ENCODE results near the gene POMT1.

Gene POMT1

DNA sequence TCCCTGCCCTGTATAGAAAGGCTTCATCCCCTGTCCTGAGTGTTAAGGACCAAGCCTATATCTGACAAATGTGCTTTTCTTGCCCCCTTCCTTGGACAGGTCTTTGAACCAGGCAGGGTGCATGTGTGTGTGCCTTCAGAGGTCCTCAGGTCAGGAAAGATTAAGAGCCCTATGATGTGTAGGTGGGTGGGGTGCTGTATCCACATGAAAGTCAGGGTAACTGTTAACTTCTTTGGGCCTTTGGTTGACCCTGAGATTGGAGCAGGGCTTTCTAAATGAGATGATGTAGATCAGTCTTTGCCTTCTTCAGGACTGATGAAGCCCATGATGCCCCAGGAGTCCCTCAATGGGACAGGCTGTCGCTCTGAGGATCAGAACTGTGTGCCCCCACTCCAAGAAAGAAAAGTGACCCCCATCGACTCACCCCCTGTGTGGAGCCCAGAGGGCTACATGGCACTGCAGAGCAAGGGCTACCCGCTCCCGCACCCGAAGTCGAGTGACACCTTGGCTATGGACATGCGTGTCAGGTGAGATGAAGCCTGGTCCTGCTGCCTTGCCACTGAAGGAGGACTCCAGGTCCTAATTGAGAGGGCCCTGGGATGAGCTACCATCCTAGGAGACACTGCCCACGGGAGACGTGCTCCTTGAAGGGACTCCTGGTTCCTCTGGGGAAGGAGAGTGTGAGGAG is 29.4 kb upstream of the POMT1 start:
- Mint-ChIP-seq H3K4me3 (no peak overlapping the region), H3K4me1 (ENCODE audit: low read depth) (no peaks in the 10 kb centered on the region), H3K27ac (no peak overlapping the region), H3K27me3 (no peaks in the 10 kb centered on the region), H3K9me3 (no peaks in the 10 kb centered on the region), H3K36me3 (ENCODE audit: low read depth) (peaks cover 62% of the 10 kb centered on the region)

DNA sequence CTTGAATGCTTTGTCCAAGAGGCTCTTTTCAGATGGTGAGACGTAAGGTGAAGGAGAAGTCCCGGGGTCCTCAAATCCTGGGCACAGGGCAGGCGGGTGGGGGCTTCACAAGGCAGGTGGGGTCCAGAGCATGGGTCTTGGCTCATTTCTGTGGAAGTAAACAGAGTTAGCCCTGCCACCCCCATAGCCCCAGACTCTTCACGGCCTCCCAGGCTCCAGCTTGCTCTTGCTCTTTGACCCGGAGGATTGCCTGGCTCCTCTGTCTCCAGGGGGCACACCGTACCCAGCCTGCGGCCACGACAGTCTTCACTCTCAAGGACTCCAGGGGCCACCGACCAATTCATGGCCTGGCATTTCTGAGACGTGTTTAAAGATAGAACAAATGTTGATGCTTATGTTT is 28.8 kb upstream of the POMT1 start:
- Mint-ChIP-seq H3K27me3 (no peaks in the 10 kb centered on the region), H3K36me3 (ENCODE audit: low read depth) (peaks cover 62% of the 10 kb centered on the region), H3K4me1 (ENCODE audit: low read depth) (no peaks in the 10 kb centered on the region), H3K9me3 (no peaks in the 10 kb centered on the region), H3K4me3 (no peak overlapping the region), H3K27ac (no peak overlapping the region)

DNA sequence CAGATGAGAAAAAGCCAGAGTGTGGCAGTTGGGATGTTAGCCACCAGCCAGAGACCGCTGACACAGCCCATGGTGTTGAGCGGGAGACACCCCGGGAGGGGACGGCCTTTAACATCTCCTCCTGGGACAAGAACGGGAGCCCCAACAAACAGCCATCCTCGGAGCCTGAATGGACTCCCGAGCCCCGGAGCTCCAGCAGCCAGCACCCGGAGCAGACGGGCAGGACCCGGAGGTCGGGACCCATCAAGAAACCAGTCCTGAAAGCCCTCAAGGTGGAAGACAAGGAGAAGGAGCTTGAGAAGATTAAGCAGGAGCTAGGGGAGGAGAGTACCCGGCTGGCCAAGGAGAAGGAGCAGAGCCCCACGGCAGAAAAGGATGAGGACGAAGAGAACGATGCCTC is 28.0 kb upstream of the POMT1 start:
- H3K4me3 Mint-ChIP-seq = no peak overlapping the region
- peak overlapping the region; percentile 21 for H3K27ac Mint-ChIP-seq
- H3K9me3 Mint-ChIP-seq = no peaks in the 10 kb centered on the region
- H3K27me3 Mint-ChIP-seq = no peaks in the 10 kb centered on the region
- no peaks in the 10 kb centered on the region for H3K4me1 Mint-ChIP-seq (ENCODE audit: low read depth)
- H3K36me3 Mint-ChIP-seq (ENCODE audit: low read depth) = peaks cover 63% of the 10 kb centered on the region

DNA sequence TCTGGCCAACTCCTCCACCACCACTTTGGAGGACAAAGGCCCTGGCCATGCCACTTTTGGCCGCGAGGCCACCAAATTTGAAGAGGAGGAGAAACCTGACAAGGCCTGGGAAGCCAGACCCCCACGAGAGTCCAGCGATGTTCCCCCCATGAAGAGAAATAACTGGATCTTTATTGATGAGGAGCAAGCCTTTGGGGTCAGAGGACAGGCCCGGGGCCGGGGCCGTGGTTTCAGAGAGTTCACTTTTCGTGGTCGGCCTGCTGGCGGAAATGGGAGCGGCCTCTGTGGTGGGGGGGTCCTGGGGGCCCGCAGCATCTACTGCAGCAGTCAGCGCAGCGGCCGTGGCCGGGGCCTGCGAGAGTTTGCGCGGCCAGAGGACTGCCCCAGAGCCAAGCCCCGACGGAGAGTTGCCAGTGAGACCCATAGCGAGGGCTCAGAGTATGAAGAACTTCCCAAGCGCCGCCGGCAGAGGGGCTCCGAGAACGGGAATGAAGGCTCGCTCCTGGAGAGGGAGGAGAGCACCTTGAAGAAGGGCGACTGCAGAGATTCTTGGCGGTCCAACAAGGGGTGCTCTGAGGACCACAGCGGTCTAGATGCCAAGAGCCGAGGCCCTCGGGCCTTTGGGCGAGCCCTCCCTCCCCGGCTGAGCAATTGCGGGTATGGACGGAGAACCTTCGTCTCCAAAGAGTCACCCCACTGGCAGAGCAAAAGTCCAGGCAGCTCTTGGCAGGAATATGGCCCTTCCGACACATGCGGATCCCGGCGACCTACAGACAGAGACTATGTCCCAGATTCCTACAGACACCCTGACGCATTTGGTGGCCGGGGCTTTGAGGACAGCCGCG is 27.4 kb upstream of the POMT1 start:
- Mint-ChIP-seq H3K36me3 (ENCODE audit: low read depth) (peaks cover 60% of the 10 kb centered on the region), H3K4me1 (ENCODE audit: low read depth) (no peaks in the 10 kb centered on the region), H3K9me3 (no peaks in the 10 kb centered on the region), H3K27ac (peak overlapping the region; percentile 21), H3K4me3 (no peak overlapping the region), H3K27me3 (no peaks in the 10 kb centered on the region)

DNA sequence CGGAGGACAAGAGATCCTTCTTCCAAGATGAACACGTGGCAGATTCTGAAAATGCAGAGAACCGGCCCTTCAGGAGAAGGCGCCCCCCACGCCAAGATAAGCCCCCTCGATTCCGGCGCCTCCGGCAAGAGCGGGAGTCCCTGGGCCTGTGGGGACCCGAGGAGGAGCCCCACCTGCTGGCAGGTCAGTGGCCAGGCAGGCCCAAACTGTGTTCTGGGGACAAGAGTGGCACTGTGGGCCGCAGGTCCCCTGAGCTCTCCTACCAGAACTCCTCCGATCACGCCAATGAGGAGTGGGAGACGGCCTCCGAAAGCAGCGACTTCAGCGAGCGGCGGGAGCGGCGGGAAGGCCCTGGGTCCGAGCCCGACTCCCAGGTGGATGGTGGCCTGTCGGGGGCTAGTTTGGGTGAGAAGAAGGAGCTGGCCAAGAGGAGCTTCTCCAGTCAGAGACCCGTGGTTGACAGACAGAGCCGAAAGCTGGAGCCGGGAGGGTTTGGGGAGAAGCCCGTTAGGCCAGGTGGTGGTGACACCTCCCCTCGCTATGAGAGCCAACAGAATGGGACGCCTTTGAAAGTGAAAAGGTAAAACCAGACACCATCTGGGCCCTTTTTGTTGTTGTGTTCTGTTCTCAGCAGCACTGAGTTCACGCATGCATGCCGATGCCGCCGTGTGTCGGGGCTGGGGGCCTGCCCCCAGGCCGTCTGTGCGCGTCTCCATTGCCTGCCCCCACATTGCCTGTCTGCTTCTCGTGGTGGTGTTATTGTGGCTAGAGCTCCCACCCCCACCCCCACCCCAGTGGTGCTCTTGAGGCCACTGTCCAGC is 26.6 kb upstream of the POMT1 start:
- H3K4me3 Mint-ChIP-seq = no peak overlapping the region
- no peaks in the 10 kb centered on the region for H3K9me3 Mint-ChIP-seq
- H3K4me1 Mint-ChIP-seq (ENCODE audit: low read depth) = no peaks in the 10 kb centered on the region
- H3K36me3 Mint-ChIP-seq (ENCODE audit: low read depth) = peaks cover 59% of the 10 kb centered on the region
- no peak overlapping the region for H3K27ac Mint-ChIP-seq
- H3K27me3 Mint-ChIP-seq = no peaks in the 10 kb centered on the region

DNA sequence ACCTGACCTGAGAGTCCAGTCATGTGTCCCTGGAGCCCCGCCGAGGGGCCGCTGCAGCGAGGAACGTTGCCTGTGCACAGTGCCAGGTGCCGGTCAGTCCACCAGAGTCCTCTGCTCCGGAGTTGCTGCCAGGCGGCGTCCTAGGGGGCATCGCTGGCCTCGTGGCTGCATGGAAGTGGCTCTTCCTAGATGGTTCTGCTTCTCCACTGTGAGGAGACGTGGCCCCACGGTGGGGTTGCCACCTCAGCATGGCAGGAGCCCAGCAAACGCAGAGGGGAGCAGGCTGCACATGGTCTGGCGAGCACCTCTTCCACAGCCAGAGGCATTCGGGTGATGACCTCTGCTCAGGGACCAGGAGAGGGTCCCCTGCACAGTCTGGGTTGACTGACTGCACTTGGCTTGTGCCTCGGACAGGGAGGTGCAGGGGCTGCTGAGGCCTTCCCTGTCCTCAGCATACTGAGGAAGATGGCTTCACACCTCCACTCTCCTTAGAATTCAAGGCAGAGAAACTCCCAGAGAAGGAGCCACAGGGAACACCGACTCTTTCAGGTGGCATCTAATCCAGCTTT is 25.9 kb upstream of the POMT1 start:
- H3K4me1 Mint-ChIP-seq (ENCODE audit: low read depth) = no peaks in the 10 kb centered on the region
- no peak overlapping the region for H3K27ac Mint-ChIP-seq
- H3K9me3 Mint-ChIP-seq = no peaks in the 10 kb centered on the region
- H3K36me3 Mint-ChIP-seq (ENCODE audit: low read depth) = peaks cover 56% of the 10 kb centered on the region
- no peak overlapping the region for H3K4me3 Mint-ChIP-seq
- no peaks in the 10 kb centered on the region for H3K27me3 Mint-ChIP-seq

DNA sequence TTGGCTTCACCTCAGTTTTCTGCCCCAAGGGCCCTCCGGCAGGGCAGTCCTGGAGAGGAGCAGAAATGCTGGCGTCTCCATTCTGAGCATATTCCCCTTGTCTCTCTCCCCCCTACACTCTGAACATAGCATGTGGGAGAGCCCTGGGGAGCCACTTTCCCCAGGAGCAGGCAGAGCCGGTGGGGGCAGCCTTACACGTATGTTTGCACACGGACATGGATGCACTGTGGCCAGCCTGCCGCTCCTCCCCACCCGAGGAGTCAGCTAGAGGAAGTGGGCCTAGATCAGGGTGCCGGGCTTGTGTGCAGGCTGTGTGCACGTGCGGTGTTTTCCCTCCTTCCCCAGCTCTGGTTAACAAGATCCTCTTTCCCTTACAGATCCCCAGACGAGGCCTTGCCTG is 25.4 kb upstream of the POMT1 start:
- peaks cover 59% of the 10 kb centered on the region for H3K36me3 Mint-ChIP-seq (ENCODE audit: low read depth)
- H3K27ac Mint-ChIP-seq = no peak overlapping the region
- no peaks in the 10 kb centered on the region for H3K4me1 Mint-ChIP-seq (ENCODE audit: low read depth)
- no peaks in the 10 kb centered on the region for H3K27me3 Mint-ChIP-seq
- H3K9me3 Mint-ChIP-seq = no peaks in the 10 kb centered on the region
- no peak overlapping the region for H3K4me3 Mint-ChIP-seq

DNA sequence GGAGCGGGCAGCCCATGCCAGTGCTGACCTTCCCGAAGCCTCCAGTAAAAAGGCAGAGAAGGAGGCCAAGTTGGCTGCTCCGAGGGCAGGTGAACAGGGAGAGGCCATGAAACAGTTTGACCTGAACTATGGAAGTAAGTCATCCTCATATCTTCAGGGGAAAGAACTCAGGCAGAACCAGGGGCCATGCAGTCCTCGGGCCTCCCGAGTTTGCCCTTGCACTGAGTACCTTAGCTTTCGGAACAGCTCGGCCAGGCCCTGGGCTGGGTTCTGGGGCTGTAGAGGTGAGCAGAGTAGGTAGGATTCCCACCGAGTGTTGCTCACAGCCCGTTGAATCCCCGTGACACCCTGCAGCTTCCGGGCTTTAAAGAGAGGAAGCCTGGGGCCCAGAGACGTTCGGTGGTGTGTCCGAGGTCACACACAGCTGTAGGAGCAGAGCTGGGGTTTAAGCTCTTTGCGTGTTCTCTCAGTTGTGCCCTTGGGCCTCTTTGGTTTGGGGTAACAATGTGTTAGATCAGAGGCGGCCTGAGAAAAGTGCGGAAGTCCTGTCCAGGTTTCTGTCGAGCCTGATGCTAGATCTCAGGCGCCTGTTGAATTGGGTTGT is 24.8 kb upstream of the POMT1 start:
- peaks cover 59% of the 10 kb centered on the region for H3K36me3 Mint-ChIP-seq (ENCODE audit: low read depth)
- H3K27ac Mint-ChIP-seq = no peak overlapping the region
- no peaks in the 10 kb centered on the region for H3K4me1 Mint-ChIP-seq (ENCODE audit: low read depth)
- H3K9me3 Mint-ChIP-seq = no peaks in the 10 kb centered on the region
- no peak overlapping the region for H3K4me3 Mint-ChIP-seq
- H3K27me3 Mint-ChIP-seq = no peaks in the 10 kb centered on the region

DNA sequence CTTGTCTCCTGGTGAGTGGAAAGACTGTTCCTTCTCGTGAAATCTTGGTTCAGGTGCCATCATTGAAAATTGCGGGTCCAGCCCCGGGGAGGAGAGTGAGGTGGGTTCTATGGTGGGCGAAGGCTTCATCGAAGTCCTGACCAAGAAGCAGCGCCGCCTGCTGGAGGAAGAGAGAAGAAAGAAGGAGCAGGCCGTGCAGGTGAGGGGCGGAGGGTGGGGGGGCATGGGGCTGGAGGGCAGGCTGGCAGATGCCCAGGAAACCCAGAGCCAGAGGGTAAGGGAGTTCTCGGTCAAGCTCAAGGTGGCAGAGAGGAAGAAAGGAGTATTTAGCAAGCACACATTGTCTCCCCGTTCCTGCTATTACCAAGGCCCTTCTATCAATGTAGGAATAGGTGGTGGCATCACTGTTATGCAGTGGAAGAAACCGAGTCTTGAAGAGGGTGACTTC is 24.3 kb upstream of the POMT1 start:
- no peak overlapping the region for H3K4me3 Mint-ChIP-seq
- H3K4me1 Mint-ChIP-seq (ENCODE audit: low read depth) = no peaks in the 10 kb centered on the region
- H3K36me3 Mint-ChIP-seq (ENCODE audit: low read depth) = peaks cover 60% of the 10 kb centered on the region
- H3K27ac Mint-ChIP-seq = no peak overlapping the region
- H3K27me3 Mint-ChIP-seq = no peaks in the 10 kb centered on the region
- H3K9me3 Mint-ChIP-seq = no peaks in the 10 kb centered on the region

DNA sequence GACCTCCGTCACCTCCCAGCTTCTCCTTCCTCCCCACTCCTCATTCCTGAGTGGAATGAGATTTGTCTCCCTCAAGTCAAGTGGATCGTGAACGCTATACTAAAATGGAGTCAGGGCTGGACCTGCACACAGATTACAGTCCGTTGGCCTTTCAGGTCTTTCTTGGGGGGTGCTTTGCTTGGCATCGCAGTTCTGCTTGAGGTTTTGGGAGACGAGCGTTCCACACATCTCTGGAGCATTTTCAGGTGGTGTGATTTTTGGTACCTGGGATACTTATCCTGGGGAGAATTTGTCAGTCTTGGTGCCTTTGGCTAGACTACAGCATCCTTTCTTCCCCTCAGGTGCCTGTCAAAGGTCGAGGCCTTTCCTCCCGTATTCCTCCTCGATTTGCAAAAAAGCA is 23.8 kb upstream of the POMT1 start:
- Mint-ChIP-seq H3K27me3 (no peaks in the 10 kb centered on the region), H3K4me1 (ENCODE audit: low read depth) (no peaks in the 10 kb centered on the region), H3K9me3 (no peaks in the 10 kb centered on the region), H3K36me3 (ENCODE audit: low read depth) (peaks cover 55% of the 10 kb centered on the region), H3K27ac (no peak overlapping the region), H3K4me3 (no peak overlapping the region)

DNA sequence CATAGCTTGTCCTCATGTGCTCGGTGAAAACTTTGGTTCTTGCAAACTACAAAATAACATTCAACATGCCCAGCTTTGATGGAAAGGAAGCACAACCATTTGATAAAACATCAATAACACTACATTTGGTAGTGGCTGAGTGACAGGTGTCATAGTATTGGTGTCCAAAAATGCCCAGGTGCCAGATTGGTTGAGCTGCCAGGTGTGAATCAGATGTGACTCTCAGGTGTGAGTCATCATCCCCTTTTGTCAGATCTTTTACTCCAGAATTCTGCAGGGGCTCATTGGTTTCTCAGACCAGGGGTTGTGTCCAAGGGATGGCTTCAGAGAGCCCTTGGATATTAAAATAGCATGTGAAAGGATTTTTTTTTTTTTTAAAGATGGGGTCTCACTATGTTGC is 22.5 kb upstream of the POMT1 start:
- Mint-ChIP-seq H3K4me1 (ENCODE audit: low read depth) (no peaks in the 10 kb centered on the region), H3K27me3 (no peaks in the 10 kb centered on the region), H3K27ac (no peak overlapping the region), H3K36me3 (ENCODE audit: low read depth) (peaks cover 49% of the 10 kb centered on the region), H3K9me3 (no peaks in the 10 kb centered on the region), H3K4me3 (no peak overlapping the region)

DNA sequence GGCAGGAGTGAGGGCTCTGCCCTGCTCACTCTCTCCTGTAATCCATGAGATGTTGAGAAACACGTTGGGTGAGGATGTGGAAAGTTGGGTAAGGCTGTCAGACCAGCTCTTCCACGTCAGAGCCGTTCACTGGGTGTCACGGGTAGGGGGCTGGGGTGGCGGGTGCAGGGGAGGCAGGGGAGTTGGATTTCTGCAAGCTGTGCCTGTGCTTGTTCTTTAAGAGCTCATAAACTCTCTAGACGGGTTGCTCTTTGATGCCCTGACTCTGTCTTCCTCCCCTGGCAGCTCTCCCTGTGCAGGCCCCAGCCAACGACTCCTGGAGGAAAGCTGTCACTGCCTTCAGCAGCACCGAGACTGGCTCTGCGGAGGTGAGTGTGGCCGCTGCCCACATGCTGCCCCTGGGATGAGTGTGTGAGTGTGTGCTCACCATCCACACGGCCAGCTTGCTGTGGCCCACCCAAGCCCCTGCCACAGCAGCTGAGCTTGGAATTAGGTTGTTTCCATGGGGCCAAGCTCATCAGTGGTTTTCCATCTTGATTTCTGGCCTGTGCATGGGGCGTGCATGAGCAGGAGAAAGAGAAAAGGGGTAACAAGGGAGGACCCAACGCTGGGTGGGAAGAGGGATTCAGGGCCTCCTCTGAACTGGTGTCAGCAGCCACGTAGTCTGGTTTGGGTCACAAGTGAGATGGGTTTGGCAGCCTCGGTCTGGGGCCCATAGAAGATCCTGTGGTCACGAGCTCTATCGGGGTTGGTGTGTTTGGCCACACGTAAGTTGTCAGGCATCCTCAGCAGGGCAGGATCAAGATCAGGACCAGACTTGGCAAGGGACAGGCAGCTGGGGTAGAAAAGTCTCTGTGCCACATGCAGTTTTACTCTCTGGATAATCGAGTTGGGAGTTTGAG is 21.0 kb upstream of the POMT1 start:
- H3K4me3 Mint-ChIP-seq = no peak overlapping the region
- peaks cover 58% of the 10 kb centered on the region for H3K36me3 Mint-ChIP-seq (ENCODE audit: low read depth)
- no peaks in the 10 kb centered on the region for H3K27me3 Mint-ChIP-seq
- H3K27ac Mint-ChIP-seq = no peak overlapping the region
- H3K9me3 Mint-ChIP-seq = no peaks in the 10 kb centered on the region
- H3K4me1 Mint-ChIP-seq (ENCODE audit: low read depth) = no peaks in the 10 kb centered on the region

DNA sequence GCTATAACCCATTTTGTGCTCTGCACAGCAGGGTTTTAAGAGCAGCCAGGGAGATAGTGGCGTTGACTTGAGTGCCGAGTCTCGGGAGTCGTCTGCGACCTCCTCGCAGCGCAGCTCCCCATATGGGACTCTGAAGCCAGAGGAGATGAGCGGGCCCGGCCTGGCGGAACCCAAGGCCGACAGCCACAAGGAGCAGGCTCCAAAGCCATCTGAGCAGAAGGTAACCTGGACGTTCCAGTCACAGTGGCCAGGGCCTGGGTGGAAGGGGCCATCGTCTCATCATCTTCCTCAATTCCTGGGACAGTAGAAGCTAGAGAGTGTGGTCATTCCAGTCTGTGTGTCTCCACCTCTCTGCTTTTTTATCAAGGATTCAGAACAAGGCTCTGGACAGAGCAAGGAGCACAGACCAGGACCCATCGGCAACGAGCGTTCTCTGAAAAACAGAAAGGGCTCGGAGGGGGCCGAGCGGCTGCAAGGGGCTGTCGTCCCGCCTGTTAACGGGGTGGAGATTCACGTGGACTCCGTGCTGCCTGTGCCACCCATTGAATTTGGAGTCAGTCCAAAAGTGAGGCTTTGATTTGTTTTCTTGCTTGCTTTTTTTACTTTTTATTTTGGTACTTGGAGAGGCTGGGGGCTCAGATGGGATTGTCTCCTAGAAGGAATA is 20.2 kb upstream of the POMT1 start:
- no peaks in the 10 kb centered on the region for H3K4me1 Mint-ChIP-seq (ENCODE audit: low read depth)
- peaks cover 65% of the 10 kb centered on the region for H3K36me3 Mint-ChIP-seq (ENCODE audit: low read depth)
- H3K27me3 Mint-ChIP-seq = no peaks in the 10 kb centered on the region
- H3K4me3 Mint-ChIP-seq = no peak overlapping the region
- no peaks in the 10 kb centered on the region for H3K9me3 Mint-ChIP-seq
- peak overlapping the region; percentile 34 for H3K27ac Mint-ChIP-seq

All from stimulated activated naive CD8-positive, alpha-beta T cell treated with anti-CD3 and anti-CD28 coated beads, Interleukin-15, Interleukin-2, amounts not matched to agents 100 ng/mL and 50 ng/mL, for 24 hours (primary cell).